CD4-positive, alpha-beta T cell (primary cell): Measurements from ENCODE around the gene HSD17B1. TPM values are rescaled to one million over a fixed set of nuclear protein-coding genes. Genes with fewer than 3 reads are reported as not detected.

ENCODE experiments used
- ATAC-seq: fragments of 200-7000 bp; cut with Tn5 transposase; one replicate; pipeline ENCODE4 v1.10.0; 2022; ENCODE audit warnings: mild to moderate bottlenecking; ENCODE audit not compliant: poor library complexity
- CTCF ChIA-PET: fragments of 350-600 bp; sonication (Branson Sonifier 250); formaldehyde crosslinking; loops from one replicate; lab custom pipeline; 2021; ENCODE audit warnings: antibody characterized with exemption, inconsistent platforms; lab: Charles Lee
- POLR2A ChIA-PET: fragments of 350-600 bp; sonication (Branson Sonifier 250); formaldehyde crosslinking; loops from one replicate; lab custom pipeline; 2021; ENCODE audit warnings: antibody characterized with exemption, inconsistent platforms; lab: Charles Lee
- DNase-seq, 14 experiments: peaks; one replicate each; pipeline ENCODE4 v3.0.0-alpha.2; 2013 to 2020; ENCODE audit warnings: mixed read lengths in 2 of 14
- H3K27ac ChIP-seq, 2 donors: one replicate each; pipeline versions ENCODE4 v1.5.1 to v1.7.0; 2013; ENCODE audit warnings: low read length in 2 of 2, low read depth in 1 of 2, mild to moderate bottlenecking in 1 of 2
- H3K27me3 ChIP-seq, 2 experiments: 1 replicate in 1 of 2; 2 replicates in 1 of 2; pipeline versions ENCODE4 v1.6.1 to v1.7.0; 2013; ENCODE audit warnings: low read length in 2 of 2, control low read depth in 1 of 2, mild to moderate bottlenecking in 1 of 2, moderate library complexity in 1 of 2; ENCODE audit not compliant: insufficient read depth in 2 of 2, control insufficient read depth in 1 of 2
- H3K36me3 ChIP-seq: one replicate; pipeline ENCODE4 v1.6.1; 2013; ENCODE audit warnings: low read length, control low read depth; ENCODE audit not compliant: insufficient read depth
- H3K4me1 ChIP-seq: one replicate; pipeline ENCODE4 v1.6.1; 2013; ENCODE audit warnings: low read length, control low read depth; ENCODE audit not compliant: insufficient read depth
- H3K4me3 ChIP-seq: one replicate; pipeline ENCODE4 v1.5.1; 2013; ENCODE audit warnings: mild to moderate bottlenecking, low read length, moderate library complexity
- H3K9me3 ChIP-seq, 2 experiments: 1 replicate in 1 of 2; 2 replicates in 1 of 2; pipeline versions ENCODE4 v1.6.1 to v1.7.0; 2013; ENCODE audit warnings: low read length in 2 of 2, mild to moderate bottlenecking in 2 of 2, control low read depth in 1 of 2, moderate library complexity in 1 of 2; ENCODE audit not compliant: control insufficient read depth in 1 of 2, insufficient read depth in 1 of 2
- H3K27ac Mint-ChIP-seq: one replicate; pipeline ENCODE4 v1.8.0; 2020; ENCODE audit warnings: mixed read lengths
- H3K27me3 Mint-ChIP-seq: one replicate; pipeline ENCODE4 v1.8.0; 2021; ENCODE audit warnings: mixed read lengths
- H3K36me3 Mint-ChIP-seq: one replicate; pipeline ENCODE4 v1.8.0; 2021; ENCODE audit warnings: low read depth, mixed read lengths
- H3K4me1 Mint-ChIP-seq: one replicate; pipeline ENCODE4 v1.8.0; 2021; ENCODE audit warnings: low read depth, mixed read lengths
- H3K4me3 Mint-ChIP-seq: one replicate; pipeline ENCODE4 v1.8.0; 2020; ENCODE audit warnings: mild to moderate bottlenecking, mixed read lengths
- H3K9me3 Mint-ChIP-seq: one replicate; pipeline ENCODE4 v1.8.0; 2020; ENCODE audit warnings: mixed read lengths
- CTCF ChIP-seq: fragments of 200-600 bp; IDR thresholded peaks from one replicate; pipeline ENCODE4 v1.8.0; 2022; ENCODE audit warnings: antibody characterized with exemption, mild to moderate bottlenecking
- intact Hi-C, 2 experiments: fragments of 100-400 bp; cut with DNase I in 1 of 2; cut with micrococcal nuclease in 1 of 2; formaldehyde crosslinking; loops; one replicate each; pipeline versions ENCODE4 v1.15.1 to v1.9.0; 2023 to 2025; cut with DNase I, micrococcal nuclease
- total RNA-seq, 174 experiments: library from RNA in 2 of 174; stranded (reverse) in 2 of 174; gene quantifications; one replicate each; pipeline ENCODE4 v1.2.3 and lab custom pipeline; 2021 to 2026

HSD17B1 gene
- total RNA-seq, 2 experiments from 2014 or later = 0.80 to 0.81 TPM

- Histone ChIP-seq H3K27me3 (no peaks in the 10 kb centered on the region), H3K36me3 (peaks cover 62% of the 10 kb centered on the region), H3K4me1 (peaks cover 70% of the 10 kb centered on the region), H3K27ac (peak overlapping the region; percentile 81 to 86), H3K9me3 (no peaks in the 10 kb centered on the region), H3K4me3 (peak overlapping the region; percentile 96)
- Mint-ChIP-seq H3K27me3 (no peaks in the 10 kb centered on the region), H3K4me3 (peak overlapping the region; percentile 97), H3K27ac (peak overlapping the region; percentile 96), H3K4me1 (peaks cover 47% of the 10 kb centered on the region), H3K36me3 (peaks cover 80% of the 10 kb centered on the region), H3K9me3 (no peaks in the 10 kb centered on the region)
- DNase-seq (peak in 1 of 14 experiments; percentile 26), ATAC-seq (no peak)
- TF ChIP-seq CTCF = no peak
- CTCF ChIA-PET = interaction anchor here (0.8 to 4.6 kb wide), 2 partner anchors 11 to 197 kb away, joined by 3 to 45 read pairs; partner anchors contain the start of gene PSMC3IP
- POLR2A ChIA-PET = interaction anchor here (0.6 to 2.6 kb wide), 8 partner anchors 11 to 878 kb away, joined by 3 to 26 read pairs (median 6); partner anchors contain the start of genes EIF1, NAGLU, ODAD4 and PSMC3IP
- intact Hi-C loops = loop anchor here in 1 of 2 experiments (2.0 kb wide), 1 partner anchor 42 kb away; the partner anchor contains the start of genes RETREG3 and TUBG1
Measured at GRCh38 chr17:42566215-42566882, 13.6 kb downstream of the HSD17B1 start.

- no peaks in the 10 kb centered on the region for H3K27me3 Mint-ChIP-seq
- H3K27me3 ChIP-seq = no peaks in the 10 kb centered on the region
- no peak for TF ChIP-seq CTCF
- ChIA-PET CTCF (interaction anchor here (0.8 to 4.6 kb wide), 3 partner anchors 11 to 20 kb away, joined by 3 to 45 read pairs (median 3); partner anchors contain the start of gene PSMC3IP), POLR2A (interaction anchor here (0.6 to 2.6 kb wide), 11 partner anchors 11 to 879 kb away, joined by 3 to 26 read pairs (median 6); partner anchors contain the start of genes EIF1, NAGLU, ODAD4 and PSMC3IP)
- H3K36me3 ChIP-seq = peaks cover 69% of the 10 kb centered on the region
- H3K4me3 Mint-ChIP-seq = peak within 1 kb of the TSS; percentile 97
- H3K27ac ChIP-seq = peak within 1 kb of the TSS; percentile 83 to 86
- DNase-seq (peak; percentile 83 to 97 (median 90)), ATAC-seq (peak; percentile 68)
- H3K4me1 ChIP-seq = peaks cover 64% of the 10 kb centered on the region
- peaks cover 42% of the 10 kb centered on the region for H3K4me1 Mint-ChIP-seq
- H3K9me3 Mint-ChIP-seq = no peaks in the 10 kb centered on the region
- intact Hi-C loops = loop anchor here in 1 of 2 experiments (2.0 kb wide), 1 partner anchor 42 kb away; the partner anchor contains the start of genes RETREG3 and TUBG1
- H3K9me3 ChIP-seq = no peaks in the 10 kb centered on the region
- peak within 1 kb of the TSS; percentile 96 for H3K4me3 ChIP-seq
- H3K36me3 Mint-ChIP-seq = peaks cover 83% of the 10 kb centered on the region
- H3K27ac Mint-ChIP-seq = peak within 1 kb of the TSS; percentile 96
Measured at GRCh38 chr17:42566883-42567573, 14.3 kb downstream of the HSD17B1 start, which contains the start of gene MLX. MLX (plus strand) TSS chr17:42567100; CDS start chr17:42567125, 25 bp downstream.
